K562 (cell line): ENCODE results near the gene IL4I1. TPM values are rescaled to one million over a fixed set of nuclear protein-coding genes. Genes with fewer than 3 reads are reported as not detected.
A peak's percentile ranks its signal among the peaks of the same experiment; 100 is the strongest.

ENCODE experiments used
- ATF3 ChIP-seq, 2 experiments: fragments of 450-650 bp in 1 of 2; sonication (generic) in 1 of 2; formaldehyde crosslinking in 1 of 2; IDR thresholded peaks in 1 of 2; conservative IDR thresholded peaks in 1 of 2; 2 replicates each; pipeline versions ENCODE4 v1.6.1 to v1.8.1; 2016 to 2023; ENCODE audit warnings: mild to moderate bottlenecking in 2 of 2, moderate library complexity in 2 of 2, inconsistent platforms in 1 of 2, missing genetic modification reagents in 1 of 2
- CSDE1 ChIP-seq, 2 experiments: fragments of 450-650 bp; IDR thresholded peaks; 2 replicates each; pipeline ENCODE4 v1.6.1; 2016; ENCODE audit warnings: mild to moderate bottlenecking in 1 of 2
- ELF1 ChIP-seq: fragments of 200-800 bp; sonication (Bioruptor generic); IDR thresholded peaks from 2 replicates; pipeline ENCODE4 v1.6.1; 2016; ENCODE audit warnings: missing genetic modification characterization, missing compliant biosample characterization
- HDAC3 ChIP-seq: fragments of 450-650 bp; IDR thresholded peaks from 2 replicates; pipeline ENCODE4 v1.6.1; 2018; ENCODE audit warnings: borderline replicate concordance, mild to moderate bottlenecking, moderate library complexity; ENCODE audit not compliant: partially characterized antibody
- HIVEP1 ChIP-seq: fragments of 250-450 bp; sonication (Bioruptor Pico); IDR thresholded peaks from 2 replicates; pipeline ENCODE4 v1.4.0; 2020; ENCODE audit warnings: mild to moderate bottlenecking
- HNRNPH1 ChIP-seq: fragments of 200-400 bp; formaldehyde crosslinking; optimal IDR thresholded peaks from 2 replicates; pipeline ENCODE3; 2017; ENCODE audit warnings: low read depth, mild to moderate bottlenecking, low read length, moderate library complexity
- MCM2 ChIP-seq: fragments of 450-650 bp; IDR thresholded peaks from 2 replicates; pipeline ENCODE4 v1.6.1; 2017; ENCODE audit warnings: low read depth, mild to moderate bottlenecking
- MCM7 ChIP-seq, 2 experiments: fragments of 450-650 bp; IDR thresholded peaks; 2 replicates each; pipeline ENCODE4 v1.6.1; 2016 to 2018
- MIER1 ChIP-seq: fragments of 450-650 bp; IDR thresholded peaks from 2 replicates; pipeline ENCODE4 v1.6.1; 2016; ENCODE audit warnings: antibody characterized with exemption, mild to moderate bottlenecking, low read depth
- NFE2L1 ChIP-seq: fragments of 450-650 bp; IDR thresholded peaks from 2 replicates; pipeline ENCODE4 v1.6.1; 2016; ENCODE audit warnings: missing genetic modification characterization, low read depth, mild to moderate bottlenecking, missing compliant biosample characterization, moderate library complexity, borderline replicate concordance
- PML ChIP-seq: IDR thresholded peaks from 2 replicates; pipeline ENCODE4 v1.6.1; 2012; ENCODE audit warnings: low read length, inconsistent platforms
- RBBP5 ChIP-seq: fragments of 200-600 bp; sonication (generic); IDR thresholded peaks from 2 replicates; pipeline ENCODE4 v1.6.1; 2012; ENCODE audit warnings: borderline replicate concordance, mild to moderate bottlenecking, low read length, control low read depth, inconsistent platforms; ENCODE audit not compliant: insufficient read depth, poor library complexity, severe bottlenecking
- RBM39 ChIP-seq: fragments of 200-400 bp; formaldehyde crosslinking; optimal IDR thresholded peaks from 2 replicates; pipeline ENCODE3; 2018; ENCODE audit warnings: low read depth, low read length
- RFX1 ChIP-seq: fragments of 450-650 bp; IDR thresholded peaks from 2 replicates; pipeline ENCODE4 v1.6.1; 2016; ENCODE audit warnings: mild to moderate bottlenecking, moderate library complexity
- SIX5 ChIP-seq, 2 experiments: IDR thresholded peaks; 2 replicates each; pipeline ENCODE4 v1.6.1; 2011; ENCODE audit warnings: low read length in 2 of 2, borderline replicate concordance in 1 of 2, low read depth in 1 of 2, mild to moderate bottlenecking in 1 of 2, moderate library complexity in 1 of 2; ENCODE audit not compliant: insufficient read depth in 1 of 2
- TCF7 ChIP-seq: sonication (generic); IDR thresholded peaks from 2 replicates; pipeline ENCODE4 v1.6.1; 2016; ENCODE audit warnings: antibody characterized with exemption, borderline replicate concordance
- TRIM28 ChIP-seq: fragments of 450-650 bp; IDR thresholded peaks from 2 replicates; pipeline ENCODE4 v1.6.1; 2017
- ZEB2 ChIP-seq: fragments of 450-650 bp; IDR thresholded peaks from 2 replicates; pipeline ENCODE4 v1.6.1; 2016
- ZNF512 ChIP-seq: IDR thresholded peaks from 2 replicates; pipeline ENCODE4 v1.6.1; 2016; ENCODE audit warnings: missing genetic modification characterization, missing compliant biosample characterization
- polyA plus RNA-seq, 8 experiments: library from polyadenylated mRNA; depleted of rRNA in 4 of 8; stranded (reverse) in 5 of 8; unstranded in 3 of 8; fragments of >200 nt; fragmentation: Nextera tagmentation in 2 of 8; fragmentation: Illumina TruSeq in 1 of 8; extraction: Ambion mirVana in 2 of 8; extraction: Trizol in 1 of 8; gene quantifications; 2 replicates each; pipeline versions ENCODE4 v1.2.1 to v1.2.3, GENCODE V29; 2011 to 2014; ENCODE audit warnings: inconsistent platforms in 1 of 8, missing spikeins in 1 of 8
- total RNA-seq, 7 experiments: library from RNA; depleted of rRNA in 6 of 7; stranded (reverse); fragments of >200 nt in 6 of 7; fragmentation: Illumina TruSeq in 2 of 7; extraction: Trizol in 2 of 7; gene quantifications; 2 replicates each; pipeline versions ENCODE4 v1.2.1 to v1.2.3, GENCODE V29; 2011 to 2021; ENCODE audit warnings: low replicate concordance in 1 of 7
- TF ChIP-seq, protein P1 (sequence below), 2 experiments: fragments of 450-650 bp; IDR thresholded peaks; 2 replicates each; pipeline ENCODE4 v1.6.1; 2016
- TF ChIP-seq, protein P2 (sequence below): sonication (generic); formaldehyde crosslinking; IDR thresholded peaks from 2 replicates; pipeline ENCODE4 v1.8.1; 2023; ENCODE audit warnings: mild to moderate bottlenecking, missing genetic modification reagents

Gene IL4I1
- total and polyA plus RNA-seq, 9 of the 15 experiments (the other 6 are each of a cell fraction or from before 2014, with no cell fraction given) = 0.06 to 0.95 (median 0.43) TPM; not detected in 2

DNA sequence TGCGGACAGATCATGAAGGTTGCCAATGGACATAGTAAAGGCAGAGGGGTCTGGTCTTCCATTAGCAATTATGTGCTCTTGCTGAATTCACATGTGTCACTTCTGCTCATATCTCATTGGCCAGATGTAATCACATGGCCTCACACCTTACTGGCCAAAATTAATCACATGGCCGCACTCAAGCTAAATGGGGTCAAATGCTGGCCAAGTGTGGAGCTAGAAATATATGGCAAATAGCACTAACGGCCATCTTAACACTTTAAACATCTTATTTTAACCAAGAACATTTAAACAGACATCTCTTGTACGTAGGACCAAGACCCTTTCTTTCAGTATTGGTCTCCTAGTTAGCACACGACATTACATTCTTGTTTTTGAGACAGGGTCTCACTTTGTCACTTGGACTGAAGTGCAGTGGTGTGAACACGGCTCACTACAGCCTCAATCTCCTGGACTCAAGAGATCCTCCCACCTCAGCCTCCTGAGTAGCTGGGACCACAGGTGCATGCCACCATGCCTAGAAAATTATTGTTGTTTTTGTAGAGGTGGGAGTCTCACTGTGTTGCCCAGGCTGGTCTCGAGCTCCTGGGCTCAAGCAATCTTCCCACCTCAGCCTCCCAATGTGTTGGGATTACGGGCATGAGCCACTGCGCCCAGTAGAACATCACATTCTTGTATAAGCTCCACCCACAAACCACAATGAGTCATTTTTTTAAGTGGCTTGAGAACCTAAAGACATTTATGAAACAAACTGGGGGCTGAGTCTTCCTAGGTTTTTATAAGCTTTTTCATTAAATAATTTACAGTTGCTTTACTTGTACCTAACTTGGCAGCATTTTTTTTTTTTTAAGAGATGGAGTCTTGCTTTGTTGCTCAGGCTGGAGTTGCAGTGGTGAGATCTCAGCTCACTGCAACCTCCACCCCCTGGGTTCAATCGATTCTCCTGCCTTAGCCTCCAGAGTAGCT is 48.7 kb downstream of the IL4I1 start (continued):
- TF ChIP-seq SIX5 (IDR thresholded peaks at IDR 0.05; ENCODE audit: borderline replicate concordance in 1 of 2, insufficient read depth in 1 of 2, low read depth in 1 of 2, low read length in 2 of 2) (no peak), RBM39 (no peak), CSDE1 (IDR thresholded peaks at IDR 0.05) (no peak), ATF3 (IDR thresholded peaks at IDR 0.05) (peak; percentile 91), ATF3 (CRISPR knock-in tag; conservative IDR thresholded peaks at IDR 0.05) (no peak), MCM2 (no peak), RBBP5 (no peak), PML (no peak), MIER1 (no peak), RFX1 (no peak), ELF1 (no peak), HIVEP1 (CRISPR knock-in tag) (no peak), TCF7 (no peak), HNRNPH1 (no peak), ZEB2 (no peak), HDAC3 (no peak), MCM7 (IDR thresholded peaks at IDR 0.05) (no peak), ZNF512 (no peak), NFE2L1 (no peak), TRIM28 (no peak)
- TF ChIP-seq, protein P1, sequence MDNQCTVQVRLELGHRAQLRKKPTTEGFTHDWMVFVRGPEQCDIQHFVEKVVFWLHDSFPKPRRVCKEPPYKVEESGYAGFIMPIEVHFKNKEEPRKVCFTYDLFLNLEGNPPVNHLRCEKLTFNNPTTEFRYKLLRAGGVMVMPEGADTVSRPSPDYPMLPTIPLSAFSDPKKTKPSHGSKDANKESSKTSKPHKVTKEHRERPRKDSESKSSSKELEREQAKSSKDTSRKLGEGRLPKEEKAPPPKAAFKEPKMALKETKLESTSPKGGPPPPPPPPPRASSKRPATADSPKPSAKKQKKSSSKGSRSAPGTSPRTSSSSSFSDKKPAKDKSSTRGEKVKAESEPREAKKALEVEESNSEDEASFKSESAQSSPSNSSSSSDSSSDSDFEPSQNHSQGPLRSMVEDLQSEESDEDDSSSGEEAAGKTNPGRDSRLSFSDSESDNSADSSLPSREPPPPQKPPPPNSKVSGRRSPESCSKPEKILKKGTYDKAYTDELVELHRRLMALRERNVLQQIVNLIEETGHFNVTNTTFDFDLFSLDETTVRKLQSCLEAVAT (IDR thresholded peaks at IDR 0.05) = peak in 1 of 2 experiments; percentile 78; a peak in 1 of 4 replicates
- TF ChIP-seq, protein P2, sequence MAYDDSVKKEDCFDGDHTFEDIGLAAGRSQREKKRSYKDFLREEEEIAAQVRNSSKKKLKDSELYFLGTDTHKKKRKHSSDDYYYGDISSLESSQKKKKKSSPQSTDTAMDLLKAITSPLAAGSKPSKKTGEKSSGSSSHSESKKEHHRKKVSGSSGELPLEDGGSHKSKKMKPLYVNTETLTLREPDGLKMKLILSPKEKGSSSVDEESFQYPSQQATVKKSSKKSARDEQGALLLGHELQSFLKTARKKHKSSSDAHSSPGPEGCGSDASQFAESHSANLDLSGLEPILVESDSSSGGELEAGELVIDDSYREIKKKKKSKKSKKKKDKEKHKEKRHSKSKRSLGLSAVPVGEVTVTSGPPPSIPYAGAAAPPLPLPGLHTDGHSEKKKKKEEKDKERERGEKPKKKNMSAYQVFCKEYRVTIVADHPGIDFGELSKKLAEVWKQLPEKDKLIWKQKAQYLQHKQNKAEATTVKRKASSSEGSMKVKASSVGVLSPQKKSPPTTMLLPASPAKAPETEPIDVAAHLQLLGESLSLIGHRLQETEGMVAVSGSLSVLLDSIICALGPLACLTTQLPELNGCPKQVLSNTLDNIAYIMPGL (CRISPR knock-in tag) = no peak
